CD14-positive monocyte (primary cell): ENCODE results near the gene MAMDC2. TPM values are rescaled to one million over a fixed set of nuclear protein-coding genes. Genes with fewer than 3 reads are reported as not detected.

ENCODE experiments used
- DNase-seq, 3 donors: peaks; one replicate each; pipeline ENCODE4 v3.0.0-alpha.2; 2011 to 2022
- H2AFZ ChIP-seq: 2 replicates; pipeline ENCODE4 v1.6.0; 2012; ENCODE audit warnings: mild to moderate bottlenecking, low read depth, low read length, inconsistent platforms; ENCODE audit not compliant: insufficient read depth, poor library complexity, severe bottlenecking
- H3K27ac ChIP-seq, 2 donors: 1 replicate in 1 of 2; 2 replicates in 1 of 2; pipeline ENCODE4 v1.5.1; 2012 to 2013; ENCODE audit warnings: low read length in 2 of 2, control low read depth in 1 of 2, inconsistent platforms in 1 of 2, low read depth in 1 of 2, mild to moderate bottlenecking in 1 of 2
- H3K27me3 ChIP-seq, 2 donors: one replicate each; pipeline versions ENCODE4 v1.6.0 to v1.6.1; 2011 to 2013; ENCODE audit warnings: low read length in 2 of 2; ENCODE audit not compliant: control insufficient read depth in 2 of 2, insufficient read depth in 2 of 2
- H3K36me3 ChIP-seq, 2 donors: replicated peaks in 1 of 2; 1 replicate in 1 of 2; 2 replicates in 1 of 2; pipeline versions ENCODE4 v1.5.1 to v1.6.1; 2012 to 2013; ENCODE audit warnings: low read length in 2 of 2, control low read depth in 1 of 2, inconsistent platforms in 1 of 2, mild to moderate bottlenecking in 1 of 2; ENCODE audit not compliant: insufficient read depth in 2 of 2, control insufficient read depth in 1 of 2
- H3K4me1 ChIP-seq, 2 donors: 1 replicate in 1 of 2; 2 replicates in 1 of 2; pipeline versions ENCODE4 v1.5.1 to v1.6.1; 2012 to 2013; ENCODE audit warnings: low read length in 2 of 2, control low read depth in 1 of 2, inconsistent platforms in 1 of 2, mild to moderate bottlenecking in 1 of 2, moderate library complexity in 1 of 2; ENCODE audit not compliant: insufficient read depth in 2 of 2, control insufficient read depth in 1 of 2
- H3K4me2 ChIP-seq: replicated peaks from 2 replicates; pipeline ENCODE3; 2012; ENCODE audit warnings: low read length, moderate library complexity, mild to moderate bottlenecking; ENCODE audit not compliant: poor library complexity, severe bottlenecking; ENCODE audit errors: extremely low read depth
- H3K4me3 ChIP-seq, 3 experiments: fragments of 200-600 bp in 1 of 3; sonication (generic) in 1 of 3; replicated peaks in 1 of 3; 1 replicate in 2 of 3; 2 replicates in 1 of 3; pipeline ENCODE4 v1.5.1; 2011 to 2013; ENCODE audit warnings: low read length in 3 of 3, mild to moderate bottlenecking in 3 of 3, control low read depth in 2 of 3, low read depth in 2 of 3, inconsistent platforms in 1 of 3, moderate library complexity in 1 of 3
- H3K79me2 ChIP-seq: 2 replicates; pipeline ENCODE4 v1.6.0; 2012; ENCODE audit warnings: mild to moderate bottlenecking, control low read depth, inconsistent platforms, low read length, moderate library complexity; ENCODE audit not compliant: insufficient read depth
- H3K9ac ChIP-seq: 2 replicates; pipeline ENCODE4 v1.6.0; 2017; ENCODE audit warnings: low read length, mild to moderate bottlenecking; ENCODE audit not compliant: insufficient read depth, poor library complexity, severe bottlenecking
- H3K9me3 ChIP-seq, 2 donors: replicated peaks in 1 of 2; 1 replicate in 1 of 2; 2 replicates in 1 of 2; pipeline versions ENCODE4 v1.5.1 to v1.6.1; 2012 to 2013; ENCODE audit warnings: low read length in 2 of 2, control low read depth in 1 of 2; ENCODE audit not compliant: control insufficient read depth in 1 of 2, insufficient read depth in 1 of 2
- H4K20me1 ChIP-seq: 2 replicates; pipeline ENCODE4 v1.6.0; 2012; ENCODE audit warnings: mild to moderate bottlenecking, low read length, control low read depth, moderate library complexity; ENCODE audit not compliant: insufficient read depth
- H3K27ac Mint-ChIP-seq, 7 donors: one replicate each; pipeline ENCODE4 v1.8.0; 2020; ENCODE audit warnings: mild to moderate bottlenecking in 7 of 7, mixed read lengths in 7 of 7, moderate library complexity in 6 of 7, inconsistent platforms in 2 of 7
- H3K27me3 Mint-ChIP-seq, 3 donors: one replicate each; pipeline ENCODE4 v1.8.0; 2021 to 2022; ENCODE audit warnings: low read depth in 3 of 3, mild to moderate bottlenecking in 3 of 3, mixed read lengths in 3 of 3, moderate library complexity in 3 of 3, inconsistent platforms in 1 of 3
- H3K36me3 Mint-ChIP-seq, 2 donors: one replicate each; pipeline ENCODE4 v1.8.0; 2020; ENCODE audit warnings: mixed read lengths in 2 of 2, inconsistent platforms in 1 of 2, mild to moderate bottlenecking in 1 of 2
- H3K4me1 Mint-ChIP-seq: one replicate; pipeline ENCODE4 v1.8.0; 2020; ENCODE audit warnings: mild to moderate bottlenecking, mixed read lengths
- H3K4me3 Mint-ChIP-seq, 2 donors: one replicate each; pipeline ENCODE4 v1.8.0; 2020; ENCODE audit warnings: mild to moderate bottlenecking in 2 of 2, mixed read lengths in 2 of 2, moderate library complexity in 1 of 2
- H3K9me3 Mint-ChIP-seq, 7 donors: one replicate each; pipeline ENCODE4 v1.8.0; 2020 to 2022; ENCODE audit warnings: mixed read lengths in 7 of 7, mild to moderate bottlenecking in 6 of 7, moderate library complexity in 6 of 7, inconsistent platforms in 2 of 7
- WGBS: methylation state at CpG from one replicate; pipeline ENCODE4 v1.1.5; 2013; ENCODE audit warnings: missing lambda C conversion rate; ENCODE audit not compliant: insufficient coverage; 5-methylcytosine and 5-hydroxymethylcytosine counted together
- intact Hi-C, 2 donors: fragments of 100-400 bp; cut with micrococcal nuclease; formaldehyde crosslinking; loops; one replicate each; pipeline versions ENCODE4 v1.15.0 to v1.15.1; 2023
- polyA plus RNA-seq, 3 donors: library from polyadenylated mRNA; depleted of rRNA in 1 of 3; unstranded in 2 of 3; stranded (reverse) in 1 of 3; fragments of 300-500 nt in 2 of 3; fragments of >200 nt in 1 of 3; fragmentation: Illumina TruSeq in 2 of 3; gene quantifications; 1 replicate in 2 of 3; 2 replicates in 1 of 3; pipeline ENCODE4 v1.2.3, GENCODE V29; 2012 to 2021
- TF ChIP-seq, protein P1 (sequence below): fragments of 200-600 bp; IDR thresholded peaks from one replicate; pipeline ENCODE4 v1.8.0; 2022; ENCODE audit warnings: antibody characterized with exemption, mild to moderate bottlenecking

The MAMDC2 gene
- polyA plus RNA-seq, 3 donors = 0.05 to 0.09 TPM; not detected in 1

DNA sequence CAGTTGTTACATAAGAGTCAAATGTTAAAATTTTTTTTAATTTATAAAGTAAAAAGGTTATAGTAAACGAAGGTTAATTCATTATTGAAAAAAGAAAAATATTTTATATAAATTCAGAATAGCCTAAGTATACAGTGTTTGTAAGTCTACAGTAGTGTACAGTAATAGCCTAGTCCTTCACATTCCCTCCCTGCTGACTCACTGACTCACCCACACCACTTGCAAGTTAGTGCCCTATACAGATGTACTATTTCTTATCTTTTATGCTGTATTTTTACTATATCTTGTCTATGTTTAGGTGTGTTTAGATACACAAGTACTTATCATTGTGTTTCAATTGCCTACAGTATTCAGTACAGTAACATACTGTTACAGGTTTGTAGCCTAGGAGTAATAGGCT, 57.6 kb downstream of the MAMDC2 start:
- peaks cover 0 to 3% of the 10 kb centered on the region in 2 donors for H3K9me3 ChIP-seq
- H3K27me3 ChIP-seq = no peaks in the 10 kb centered on the region
- H3K36me3 ChIP-seq = no peaks in the 10 kb centered on the region
- H3K9ac ChIP-seq = no peak overlapping the region
- no peak overlapping the region for H3K27ac Mint-ChIP-seq
- H3K27ac ChIP-seq = no peak overlapping the region
- H3K4me1 Mint-ChIP-seq = peaks cover 4% of the 10 kb centered on the region
- H3K4me3 ChIP-seq = no peak overlapping the region
- no peaks in the 10 kb centered on the region for H4K20me1 ChIP-seq
- no peak overlapping the region for H3K4me3 Mint-ChIP-seq
- H3K27me3 Mint-ChIP-seq = peaks cover 0 to 5% (median 0%) of the 10 kb centered on the region in 3 donors
- H3K4me1 ChIP-seq = no peaks in the 10 kb centered on the region
- no peaks in the 10 kb centered on the region for H3K79me2 ChIP-seq
- TF ChIP-seq, protein P1, sequence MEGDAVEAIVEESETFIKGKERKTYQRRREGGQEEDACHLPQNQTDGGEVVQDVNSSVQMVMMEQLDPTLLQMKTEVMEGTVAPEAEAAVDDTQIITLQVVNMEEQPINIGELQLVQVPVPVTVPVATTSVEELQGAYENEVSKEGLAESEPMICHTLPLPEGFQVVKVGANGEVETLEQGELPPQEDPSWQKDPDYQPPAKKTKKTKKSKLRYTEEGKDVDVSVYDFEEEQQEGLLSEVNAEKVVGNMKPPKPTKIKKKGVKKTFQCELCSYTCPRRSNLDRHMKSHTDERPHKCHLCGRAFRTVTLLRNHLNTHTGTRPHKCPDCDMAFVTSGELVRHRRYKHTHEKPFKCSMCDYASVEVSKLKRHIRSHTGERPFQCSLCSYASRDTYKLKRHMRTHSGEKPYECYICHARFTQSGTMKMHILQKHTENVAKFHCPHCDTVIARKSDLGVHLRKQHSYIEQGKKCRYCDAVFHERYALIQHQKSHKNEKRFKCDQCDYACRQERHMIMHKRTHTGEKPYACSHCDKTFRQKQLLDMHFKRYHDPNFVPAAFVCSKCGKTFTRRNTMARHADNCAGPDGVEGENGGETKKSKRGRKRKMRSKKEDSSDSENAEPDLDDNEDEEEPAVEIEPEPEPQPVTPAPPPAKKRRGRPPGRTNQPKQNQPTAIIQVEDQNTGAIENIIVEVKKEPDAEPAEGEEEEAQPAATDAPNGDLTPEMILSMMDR = no peak
- WGBS = no CpG with 5 or more reads among the region's 1 CpG
- no peak overlapping the region for H3K4me2 ChIP-seq
- intact Hi-C loops = no loop called here
- H3K9me3 Mint-ChIP-seq = peaks cover 2 to 6% (median 4%) of the 10 kb centered on the region in 7 donors
- H2AFZ ChIP-seq = no peak overlapping the region
- no peaks in the 10 kb centered on the region for H3K36me3 Mint-ChIP-seq
- DNase-seq = no peak

DNA sequence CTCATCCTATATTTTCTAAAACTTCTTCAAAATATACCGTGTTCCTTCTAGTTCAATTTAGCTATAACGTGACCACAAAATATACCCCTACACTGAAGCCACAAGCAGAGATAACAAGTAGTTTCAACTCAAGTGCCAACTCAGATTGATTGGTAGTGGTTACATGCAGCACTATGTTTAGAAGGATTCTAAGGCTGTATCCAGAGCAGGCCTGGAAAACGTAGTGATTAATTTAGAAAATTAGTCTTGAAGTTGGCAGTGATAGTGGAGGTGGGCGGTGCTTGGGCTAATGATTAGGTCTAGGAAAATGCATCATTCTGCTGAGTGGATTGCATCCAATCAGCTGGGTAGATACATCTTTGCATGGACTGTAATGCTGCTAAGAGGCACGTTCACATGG, 61.5 kb downstream of the MAMDC2 start:
- no peaks in the 10 kb centered on the region for H3K4me1 ChIP-seq
- peaks cover 0 to 3% (median 0%) of the 10 kb centered on the region in 3 donors for H3K27me3 Mint-ChIP-seq
- no peak overlapping the region for H2AFZ ChIP-seq
- intact Hi-C loops = no loop called here
- no peak for DNase-seq
- TF ChIP-seq, protein P1 = no peak
- H3K9me3 Mint-ChIP-seq = peaks cover 2 to 6% (median 4%) of the 10 kb centered on the region in 7 donors
- no peaks in the 10 kb centered on the region for H3K27me3 ChIP-seq
- H4K20me1 ChIP-seq = no peaks in the 10 kb centered on the region
- no peaks in the 10 kb centered on the region for H3K79me2 ChIP-seq
- 89% methylated on average over 2 of the region's 5 CpGs for WGBS
- no peak overlapping the region for H3K27ac Mint-ChIP-seq
- H3K36me3 Mint-ChIP-seq = no peaks in the 10 kb centered on the region
- H3K4me2 ChIP-seq = no peak overlapping the region
- no peak overlapping the region for H3K27ac ChIP-seq
- H3K4me3 ChIP-seq = no peak overlapping the region
- H3K9me3 ChIP-seq = peaks cover 0 to 3% of the 10 kb centered on the region in 2 donors
- no peaks in the 10 kb centered on the region for H3K4me1 Mint-ChIP-seq
- H3K36me3 ChIP-seq = no peaks in the 10 kb centered on the region
- H3K4me3 Mint-ChIP-seq = no peak overlapping the region
- no peak overlapping the region for H3K9ac ChIP-seq
